NCI-H1105 treated with DMSO at 0.1 percent for 48 hours (cell line): Measurements from ENCODE around the gene OR4C45.
"Not testable (repeated sequence)": the region's sequence is repeated elsewhere in the genome, so short reads cannot be mapped to it uniquely, and the experiment has no call there.

Experiments used
- DNase-seq: peaks from one replicate; lab custom pipeline; 2025; lab: John Stamatoyannopoulos, UW

OR4C45 gene

GRCh38 chr11:50032574-50032973, at the start of gene OR4C45:
TSS of gene OR4C45 (plus strand) at chr11:50032874.
- no peak for DNase-seq

GRCh38 chr11:49995565-49995964, 37.1 kb upstream of the OR4C45 start:
- peak; percentile 77 for DNase-seq

- no peak for DNase-seq
Observed at GRCh38 chr11:50030193-50030592, 2.5 kb upstream of the OR4C45 start.

GRCh38 chr11:50036239-50036638, 3.6 kb downstream of the OR4C45 start:
- not testable (repeated sequence) for DNase-seq

- DNase-seq, result peak; percentile 4
Observed at GRCh38 chr11:50037251-50037650, 4.6 kb downstream of the OR4C45 start.

GRCh38 chr11:50044647-50045046, 12.0 kb downstream of the OR4C45 start:
- DNase-seq, result no peak

GRCh38 chr11:50063056-50063455, 30.4 kb downstream of the OR4C45 start:
- DNase-seq, result not testable (repeated sequence)

GRCh38 chr11:50070389-50070788, 37.7 kb downstream of the OR4C45 start:
- no peak for DNase-seq

GRCh38 chr11:50071584-50072225, 39.0 kb downstream of the OR4C45 start:
- no peak for DNase-seq

- DNase-seq, result no peak
Observed at GRCh38 chr11:50072226-50073112, 39.8 kb downstream of the OR4C45 start.

GRCh38 chr11:50073113-50074105, 40.7 kb downstream of the OR4C45 start:
- DNase-seq, result no peak

- no peak for DNase-seq
Observed at GRCh38 chr11:50074161-50074560, 41.5 kb downstream of the OR4C45 start.

GRCh38 chr11:50075856-50076255, 43.2 kb downstream of the OR4C45 start:
- no peak for DNase-seq

- DNase-seq, result no peak
Observed at GRCh38 chr11:50077526-50077925, 44.9 kb downstream of the OR4C45 start.

- no peak for DNase-seq
Observed at GRCh38 chr11:50078001-50078400, 45.3 kb downstream of the OR4C45 start.

- not testable (repeated sequence) for DNase-seq
Observed at GRCh38 chr11:50078946-50079345, 46.3 kb downstream of the OR4C45 start.

GRCh38 chr11:50080256-50080655, 47.6 kb downstream of the OR4C45 start:
- DNase-seq, result no peak
